CD14-positive monocyte (primary cell): ENCODE data around the gene COPB2. TPM values are rescaled to one million over a fixed set of nuclear protein-coding genes. Genes with fewer than 3 reads are reported as not detected.

Experiments used
- DNase-seq, 3 donors: peaks; one replicate each; pipeline ENCODE4 v3.0.0-alpha.2; 2011 to 2022
- H2AFZ ChIP-seq: 2 replicates; pipeline ENCODE4 v1.6.0; 2012; ENCODE audit warnings: mild to moderate bottlenecking, low read depth, low read length, inconsistent platforms; ENCODE audit not compliant: insufficient read depth, poor library complexity, severe bottlenecking
- H3K27ac ChIP-seq, 2 donors: 1 replicate in 1 of 2; 2 replicates in 1 of 2; pipeline ENCODE4 v1.5.1; 2012 to 2013; ENCODE audit warnings: low read length in 2 of 2, control low read depth in 1 of 2, inconsistent platforms in 1 of 2, low read depth in 1 of 2, mild to moderate bottlenecking in 1 of 2
- H3K27me3 ChIP-seq, 2 donors: one replicate each; pipeline versions ENCODE4 v1.6.0 to v1.6.1; 2011 to 2013; ENCODE audit warnings: low read length in 2 of 2; ENCODE audit not compliant: control insufficient read depth in 2 of 2, insufficient read depth in 2 of 2
- H3K36me3 ChIP-seq, 2 donors: replicated peaks in 1 of 2; 1 replicate in 1 of 2; 2 replicates in 1 of 2; pipeline versions ENCODE4 v1.5.1 to v1.6.1; 2012 to 2013; ENCODE audit warnings: low read length in 2 of 2, control low read depth in 1 of 2, inconsistent platforms in 1 of 2, mild to moderate bottlenecking in 1 of 2; ENCODE audit not compliant: insufficient read depth in 2 of 2, control insufficient read depth in 1 of 2
- H3K4me1 ChIP-seq, 2 donors: 1 replicate in 1 of 2; 2 replicates in 1 of 2; pipeline versions ENCODE4 v1.5.1 to v1.6.1; 2012 to 2013; ENCODE audit warnings: low read length in 2 of 2, control low read depth in 1 of 2, inconsistent platforms in 1 of 2, mild to moderate bottlenecking in 1 of 2, moderate library complexity in 1 of 2; ENCODE audit not compliant: insufficient read depth in 2 of 2, control insufficient read depth in 1 of 2
- H3K4me2 ChIP-seq: replicated peaks from 2 replicates; pipeline ENCODE3; 2012; ENCODE audit warnings: low read length, moderate library complexity, mild to moderate bottlenecking; ENCODE audit not compliant: poor library complexity, severe bottlenecking; ENCODE audit errors: extremely low read depth
- H3K4me3 ChIP-seq, 3 experiments: fragments of 200-600 bp in 1 of 3; sonication (generic) in 1 of 3; replicated peaks in 1 of 3; 1 replicate in 2 of 3; 2 replicates in 1 of 3; pipeline ENCODE4 v1.5.1; 2011 to 2013; ENCODE audit warnings: low read length in 3 of 3, mild to moderate bottlenecking in 3 of 3, control low read depth in 2 of 3, low read depth in 2 of 3, inconsistent platforms in 1 of 3, moderate library complexity in 1 of 3
- H3K79me2 ChIP-seq: 2 replicates; pipeline ENCODE4 v1.6.0; 2012; ENCODE audit warnings: mild to moderate bottlenecking, control low read depth, inconsistent platforms, low read length, moderate library complexity; ENCODE audit not compliant: insufficient read depth
- H3K9ac ChIP-seq: 2 replicates; pipeline ENCODE4 v1.6.0; 2017; ENCODE audit warnings: low read length, mild to moderate bottlenecking; ENCODE audit not compliant: insufficient read depth, poor library complexity, severe bottlenecking
- H3K9me3 ChIP-seq, 2 donors: replicated peaks in 1 of 2; 1 replicate in 1 of 2; 2 replicates in 1 of 2; pipeline versions ENCODE4 v1.5.1 to v1.6.1; 2012 to 2013; ENCODE audit warnings: low read length in 2 of 2, control low read depth in 1 of 2; ENCODE audit not compliant: control insufficient read depth in 1 of 2, insufficient read depth in 1 of 2
- H4K20me1 ChIP-seq: 2 replicates; pipeline ENCODE4 v1.6.0; 2012; ENCODE audit warnings: mild to moderate bottlenecking, low read length, control low read depth, moderate library complexity; ENCODE audit not compliant: insufficient read depth
- H3K27ac Mint-ChIP-seq, 7 donors: one replicate each; pipeline ENCODE4 v1.8.0; 2020; ENCODE audit warnings: mild to moderate bottlenecking in 7 of 7, mixed read lengths in 7 of 7, moderate library complexity in 6 of 7, inconsistent platforms in 2 of 7
- H3K27me3 Mint-ChIP-seq, 3 donors: one replicate each; pipeline ENCODE4 v1.8.0; 2021 to 2022; ENCODE audit warnings: low read depth in 3 of 3, mild to moderate bottlenecking in 3 of 3, mixed read lengths in 3 of 3, moderate library complexity in 3 of 3, inconsistent platforms in 1 of 3
- H3K36me3 Mint-ChIP-seq, 2 donors: one replicate each; pipeline ENCODE4 v1.8.0; 2020; ENCODE audit warnings: mixed read lengths in 2 of 2, inconsistent platforms in 1 of 2, mild to moderate bottlenecking in 1 of 2
- H3K4me1 Mint-ChIP-seq: one replicate; pipeline ENCODE4 v1.8.0; 2020; ENCODE audit warnings: mild to moderate bottlenecking, mixed read lengths
- H3K4me3 Mint-ChIP-seq, 2 donors: one replicate each; pipeline ENCODE4 v1.8.0; 2020; ENCODE audit warnings: mild to moderate bottlenecking in 2 of 2, mixed read lengths in 2 of 2, moderate library complexity in 1 of 2
- H3K9me3 Mint-ChIP-seq, 7 donors: one replicate each; pipeline ENCODE4 v1.8.0; 2020 to 2022; ENCODE audit warnings: mixed read lengths in 7 of 7, mild to moderate bottlenecking in 6 of 7, moderate library complexity in 6 of 7, inconsistent platforms in 2 of 7
- WGBS: methylation state at CpG from one replicate; pipeline ENCODE4 v1.1.5; 2013; ENCODE audit warnings: missing lambda C conversion rate; ENCODE audit not compliant: insufficient coverage; 5-methylcytosine and 5-hydroxymethylcytosine counted together
- intact Hi-C, 2 donors: fragments of 100-400 bp; cut with micrococcal nuclease; formaldehyde crosslinking; loops; one replicate each; pipeline versions ENCODE4 v1.15.0 to v1.15.1; 2023
- polyA plus RNA-seq, 3 donors: library from polyadenylated mRNA; depleted of rRNA in 1 of 3; unstranded in 2 of 3; stranded (reverse) in 1 of 3; fragments of 300-500 nt in 2 of 3; fragments of >200 nt in 1 of 3; fragmentation: Illumina TruSeq in 2 of 3; gene quantifications; 1 replicate in 2 of 3; 2 replicates in 1 of 3; pipeline ENCODE4 v1.2.3, GENCODE V29; 2012 to 2021
- TF ChIP-seq, protein P1 (sequence below): fragments of 200-600 bp; IDR thresholded peaks from one replicate; pipeline ENCODE4 v1.8.0; 2022; ENCODE audit warnings: antibody characterized with exemption, mild to moderate bottlenecking

COPB2 gene
- polyA plus RNA-seq, 3 donors, result 22.6 to 95.6 (median 76.9) TPM

- H3K79me2 ChIP-seq, result no peaks in the 10 kb centered on the region
- no peak overlapping the region for H3K27ac ChIP-seq
- no peaks in the 10 kb centered on the region for H3K9me3 Mint-ChIP-seq
- TF ChIP-seq, protein P1, sequence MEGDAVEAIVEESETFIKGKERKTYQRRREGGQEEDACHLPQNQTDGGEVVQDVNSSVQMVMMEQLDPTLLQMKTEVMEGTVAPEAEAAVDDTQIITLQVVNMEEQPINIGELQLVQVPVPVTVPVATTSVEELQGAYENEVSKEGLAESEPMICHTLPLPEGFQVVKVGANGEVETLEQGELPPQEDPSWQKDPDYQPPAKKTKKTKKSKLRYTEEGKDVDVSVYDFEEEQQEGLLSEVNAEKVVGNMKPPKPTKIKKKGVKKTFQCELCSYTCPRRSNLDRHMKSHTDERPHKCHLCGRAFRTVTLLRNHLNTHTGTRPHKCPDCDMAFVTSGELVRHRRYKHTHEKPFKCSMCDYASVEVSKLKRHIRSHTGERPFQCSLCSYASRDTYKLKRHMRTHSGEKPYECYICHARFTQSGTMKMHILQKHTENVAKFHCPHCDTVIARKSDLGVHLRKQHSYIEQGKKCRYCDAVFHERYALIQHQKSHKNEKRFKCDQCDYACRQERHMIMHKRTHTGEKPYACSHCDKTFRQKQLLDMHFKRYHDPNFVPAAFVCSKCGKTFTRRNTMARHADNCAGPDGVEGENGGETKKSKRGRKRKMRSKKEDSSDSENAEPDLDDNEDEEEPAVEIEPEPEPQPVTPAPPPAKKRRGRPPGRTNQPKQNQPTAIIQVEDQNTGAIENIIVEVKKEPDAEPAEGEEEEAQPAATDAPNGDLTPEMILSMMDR, result no peak
- WGBS, result no CpG with 5 or more reads among the region's 1 CpG
- H3K27me3 ChIP-seq, result no peaks in the 10 kb centered on the region
- no peak overlapping the region for H3K4me3 ChIP-seq
- H3K27me3 Mint-ChIP-seq, result peaks cover 6 to 10% (median 7%) of the 10 kb centered on the region in 3 donors
- no peak overlapping the region for H3K4me3 Mint-ChIP-seq
- H2AFZ ChIP-seq, result no peak overlapping the region
- no peaks in the 10 kb centered on the region for H3K36me3 ChIP-seq
- no peak overlapping the region for H3K9ac ChIP-seq
- no peak overlapping the region for H3K27ac Mint-ChIP-seq
- no peak for DNase-seq
- no peaks in the 10 kb centered on the region for H3K9me3 ChIP-seq
- intact Hi-C loops, result no loop called here
- H4K20me1 ChIP-seq, result no peaks in the 10 kb centered on the region
- H3K4me1 Mint-ChIP-seq, result no peaks in the 10 kb centered on the region
- H3K4me1 ChIP-seq, result no peaks in the 10 kb centered on the region
- H3K36me3 Mint-ChIP-seq, result no peaks in the 10 kb centered on the region
- no peak overlapping the region for H3K4me2 ChIP-seq
These were observed 77.9 kb downstream of the COPB2 start for GRCh38 chr3:139311557-139311956.

DNA sequence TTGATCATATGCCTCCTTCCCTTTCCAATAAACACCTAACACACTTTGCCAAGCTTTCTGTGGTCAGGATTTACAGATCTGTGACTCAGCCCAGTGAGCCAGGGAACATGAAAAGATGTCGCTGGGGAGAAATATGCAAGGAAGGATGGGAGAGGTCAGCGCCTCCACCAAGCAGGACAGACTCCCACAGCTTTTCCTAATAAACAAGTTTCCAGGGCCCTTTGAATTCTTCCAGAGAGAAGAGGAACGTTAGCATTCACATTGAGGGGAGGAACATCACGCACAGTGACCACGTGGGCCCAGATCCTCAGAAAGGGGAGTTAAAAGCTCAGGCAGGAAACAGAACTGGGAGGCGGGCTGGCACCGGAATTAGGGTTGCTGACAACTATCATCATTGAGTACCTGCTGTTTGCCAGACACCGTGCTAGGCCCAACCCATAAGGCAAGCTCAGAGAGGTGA lies 78.9 kb downstream of the COPB2 start:
- no peaks in the 10 kb centered on the region for H3K27me3 ChIP-seq
- Mint-ChIP-seq H3K4me1 (no peaks in the 10 kb centered on the region), H3K36me3 (no peaks in the 10 kb centered on the region), H3K4me3 (no peak overlapping the region), H3K9me3 (no peaks in the 10 kb centered on the region), H3K27me3 (peaks cover 5 to 10% (median 7%) of the 10 kb centered on the region in 3 donors), H3K27ac (no peak overlapping the region)
- intact Hi-C loops, result no loop called here
- TF ChIP-seq, protein P1, result no peak
- H3K4me3 ChIP-seq, result no peak overlapping the region
- no peaks in the 10 kb centered on the region for H4K20me1 ChIP-seq
- H3K4me2 ChIP-seq, result no peak overlapping the region
- no peaks in the 10 kb centered on the region for H3K36me3 ChIP-seq
- no peak overlapping the region for H3K9ac ChIP-seq
- no peaks in the 10 kb centered on the region for H3K79me2 ChIP-seq
- 93% methylated on average over 5 of the region's 8 CpGs for WGBS
- H2AFZ ChIP-seq, result no peak overlapping the region
- H3K9me3 ChIP-seq, result no peaks in the 10 kb centered on the region
- DNase-seq, result no peak
- H3K27ac ChIP-seq, result no peak overlapping the region
- no peaks in the 10 kb centered on the region for H3K4me1 ChIP-seq
